22Rv1 (cell line): ENCODE measurements around the gene ISG15.

ENCODE experiments used
- H3K27ac ChIP-seq: fragments of 450-650 bp; 2 replicates; pipeline ENCODE4 v1.5.1; 2017
- CTCF ChIP-seq: fragments of 450-650 bp; IDR thresholded peaks from 2 replicates; pipeline ENCODE4 v1.5.1; 2017; ENCODE audit warnings: mild to moderate bottlenecking
- ZFX ChIP-seq: fragments of 450-650 bp; IDR thresholded peaks from 2 replicates; pipeline ENCODE4 v1.6.1; 2017; ENCODE audit warnings: antibody characterized with exemption, borderline replicate concordance

The ISG15 gene

GRCh38 chr1:978835-979743 is 34.2 kb upstream of the ISG15 start:
- no peak overlapping the region; the same call in 1 of the 2 replicates for H3K27ac ChIP-seq
- TF ChIP-seq CTCF, result no peak
- no peak for TF ChIP-seq ZFX

GRCh38 chr1:979744-980072 is 33.6 kb upstream of the ISG15 start:
- H3K27ac ChIP-seq, result no peak overlapping the region
- TF ChIP-seq CTCF (no peak), ZFX (no peak)

GRCh38 chr1:980137-980571 is 33.1 kb upstream of the ISG15 start:
- no peak overlapping the region for H3K27ac ChIP-seq
- TF ChIP-seq ZFX (no peak), CTCF (no peak)

GRCh38 chr1:980602-981395 is 32.5 kb upstream of the ISG15 start:
- TF ChIP-seq CTCF (no peak), ZFX (no peak)
- H3K27ac ChIP-seq, result no peak overlapping the region

- no peak for TF ChIP-seq ZFX
- TF ChIP-seq CTCF, result no peak
- no peak overlapping the region for H3K27ac ChIP-seq
These were observed 31.8 kb upstream of the ISG15 start for GRCh38 chr1:981491-981954.

GRCh38 chr1:981955-982558 is 31.2 kb upstream of the ISG15 start, which contains the start of gene PERM1:
Gene PERM1, minus strand, starts transcription at chr1:982093. Its CDS starts 1,064 bp downstream, at chr1:981029.
- H3K27ac ChIP-seq, result no peak within 1 kb of the TSS
- no peak for TF ChIP-seq CTCF
- no peak for TF ChIP-seq ZFX
